Fibroblast of lung (primary cell): ENCODE results near the gene SYMPK. TPM values are rescaled to one million over a fixed set of nuclear protein-coding genes. Genes with fewer than 3 reads are reported as not detected.

Experiments used
- DNase-seq, 2 donors: peaks; one replicate each; pipeline versions ENCODE4 v3.0.0 to v3.0.0-alpha.2; 2010; ENCODE audit warnings: low read depth in 2 of 2
- H2AFZ ChIP-seq: 2 replicates; pipeline ENCODE4 v1.5.1; 2012; ENCODE audit warnings: low read length, control low read depth, inconsistent platforms
- H3K27ac ChIP-seq: 2 replicates; pipeline ENCODE4 v1.5.1; 2011; ENCODE audit warnings: low read length, control low read depth; ENCODE audit not compliant: insufficient read depth
- H3K27me3 ChIP-seq: 2 replicates; pipeline ENCODE4 v1.5.1; 2011; ENCODE audit warnings: mild to moderate bottlenecking, low read length; ENCODE audit not compliant: control insufficient read depth, insufficient read depth
- H3K36me3 ChIP-seq: 2 replicates; pipeline ENCODE4 v1.5.1; 2011; ENCODE audit warnings: low read length; ENCODE audit not compliant: control insufficient read depth, insufficient read depth
- H3K4me1 ChIP-seq: 2 replicates; pipeline ENCODE4 v1.5.1; 2011; ENCODE audit warnings: low read length; ENCODE audit not compliant: control insufficient read depth, insufficient read depth; ENCODE audit errors: extremely low read depth
- H3K4me2 ChIP-seq: 2 replicates; pipeline ENCODE4 v1.5.1; 2011; ENCODE audit warnings: low read length, control low read depth; ENCODE audit not compliant: insufficient read depth; ENCODE audit errors: extremely low read depth
- H3K4me3 ChIP-seq, 4 experiments: fragments of 200-600 bp in 1 of 4; sonication (generic) in 1 of 4; replicated peaks in 1 of 4; 2 replicates each; pipeline ENCODE4 v1.5.1; 2011 to 2016; ENCODE audit warnings: low read length in 4 of 4, low read depth in 3 of 4, mild to moderate bottlenecking in 3 of 4, control low read depth in 2 of 4, inconsistent platforms in 1 of 4, mixed read lengths in 1 of 4; ENCODE audit not compliant: insufficient read depth in 1 of 4; ENCODE audit errors: control extremely low read depth in 1 of 4
- H3K79me2 ChIP-seq: 2 replicates; pipeline ENCODE4 v1.5.1; 2012; ENCODE audit warnings: mild to moderate bottlenecking, low read length, inconsistent platforms; ENCODE audit not compliant: control insufficient read depth, insufficient read depth
- H3K9ac ChIP-seq: 2 replicates; pipeline ENCODE4 v1.5.1; 2011; ENCODE audit warnings: mild to moderate bottlenecking, low read length, control low read depth; ENCODE audit not compliant: insufficient read depth
- H3K9me3 ChIP-seq: 2 replicates; pipeline ENCODE4 v1.5.1; 2012; ENCODE audit warnings: low read depth, low read length; ENCODE audit not compliant: control insufficient read depth, insufficient read depth
- H4K20me1 ChIP-seq: 2 replicates; pipeline ENCODE4 v1.5.1; 2011; ENCODE audit warnings: low read length; ENCODE audit not compliant: control insufficient read depth, insufficient read depth; ENCODE audit errors: extremely low read depth
- EZH2 ChIP-seq: IDR thresholded peaks from 2 replicates; pipeline ENCODE4 v1.5.1; 2012; ENCODE audit warnings: low read length, control low read depth, mild to moderate bottlenecking; ENCODE audit errors: missing control alignments
- polyA plus RNA-seq, 2 donors: library from polyadenylated mRNA; depleted of rRNA in 1 of 2; stranded (reverse) in 1 of 2; unstranded in 1 of 2; fragments of >200 nt; gene quantifications; 2 replicates each; pipeline ENCODE4 v1.2.1, GENCODE V29; 2011 to 2012; ENCODE audit warnings: missing spikeins in 1 of 2
- total RNA-seq: library from RNA; depleted of rRNA; stranded (reverse); fragments of >200 nt; gene quantifications from 2 replicates; pipeline ENCODE4 v1.2.1, GENCODE V29; 2014
- TF ChIP-seq, protein P1 (sequence below), 2 donors: IDR thresholded peaks in 1 of 2; conservative IDR thresholded peaks in 1 of 2; 1 replicate in 1 of 2; 2 replicates in 1 of 2; pipeline ENCODE4 v1.5.1; 2011 to 2012; ENCODE audit warnings: low read length in 2 of 2, control low read depth in 1 of 2, inconsistent platforms in 1 of 2, low read depth in 1 of 2, mild to moderate bottlenecking in 1 of 2

SYMPK gene
- total and polyA plus RNA-seq, 2 donors (not counting 1 experiment from before 2014, with no cell fraction given) = 32.2 to 48.2 TPM

DNA sequence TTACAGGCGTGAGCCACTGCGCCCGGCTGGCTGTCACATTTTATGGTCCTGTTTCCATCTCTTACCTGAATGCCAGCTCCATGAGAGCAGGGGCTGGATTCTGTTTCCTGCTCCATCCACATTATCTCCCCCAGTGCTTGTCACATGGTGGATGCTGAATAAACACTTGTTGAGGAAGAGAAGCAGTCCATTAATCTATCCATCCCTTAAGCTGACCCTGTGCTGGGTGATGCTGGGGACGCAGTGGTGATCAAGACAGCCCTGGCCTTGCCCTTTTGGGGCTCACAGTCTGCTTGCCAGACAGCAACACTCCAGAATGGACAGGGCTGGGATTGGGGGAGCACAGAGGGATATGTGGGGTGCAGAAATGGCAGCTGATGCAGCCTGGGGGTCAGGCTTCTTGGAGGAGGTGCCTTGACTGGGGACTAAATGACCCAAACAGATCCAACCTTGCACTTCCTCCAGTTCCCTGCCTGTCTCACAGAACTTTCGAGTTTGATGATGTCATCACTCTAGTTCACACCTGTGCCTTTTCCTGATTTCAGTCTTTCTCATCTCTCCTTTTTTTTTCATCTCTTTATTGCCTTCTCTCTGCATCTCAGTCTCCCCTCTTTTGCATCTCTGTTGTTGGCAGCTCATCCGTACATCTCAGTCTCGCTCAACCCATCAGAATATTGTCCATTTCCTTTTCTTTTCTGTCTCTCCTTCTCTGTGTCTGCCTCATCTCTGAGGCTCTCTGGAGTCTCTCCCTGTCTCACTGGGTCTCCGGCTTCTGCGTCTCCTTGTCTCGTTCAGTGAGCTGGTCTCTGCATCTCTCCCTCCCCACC, 18.3 kb upstream of the SYMPK start:
- Histone ChIP-seq H3K27me3 (peaks cover 3% of the 10 kb centered on the region), H3K79me2 (peaks cover 10% of the 10 kb centered on the region), H3K4me2 (no peak overlapping the region), H3K27ac (no peak overlapping the region), H3K4me3 (no peak overlapping the region), H4K20me1 (no peaks in the 10 kb centered on the region), H3K9me3 (no peaks in the 10 kb centered on the region), H2AFZ (no peak overlapping the region), H3K36me3 (peaks cover 8% of the 10 kb centered on the region), H3K9ac (no peak overlapping the region), H3K4me1 (peaks cover 4% of the 10 kb centered on the region)
- DNase-seq = no peak
- TF ChIP-seq EZH2 = no peak
- TF ChIP-seq, protein P1, sequence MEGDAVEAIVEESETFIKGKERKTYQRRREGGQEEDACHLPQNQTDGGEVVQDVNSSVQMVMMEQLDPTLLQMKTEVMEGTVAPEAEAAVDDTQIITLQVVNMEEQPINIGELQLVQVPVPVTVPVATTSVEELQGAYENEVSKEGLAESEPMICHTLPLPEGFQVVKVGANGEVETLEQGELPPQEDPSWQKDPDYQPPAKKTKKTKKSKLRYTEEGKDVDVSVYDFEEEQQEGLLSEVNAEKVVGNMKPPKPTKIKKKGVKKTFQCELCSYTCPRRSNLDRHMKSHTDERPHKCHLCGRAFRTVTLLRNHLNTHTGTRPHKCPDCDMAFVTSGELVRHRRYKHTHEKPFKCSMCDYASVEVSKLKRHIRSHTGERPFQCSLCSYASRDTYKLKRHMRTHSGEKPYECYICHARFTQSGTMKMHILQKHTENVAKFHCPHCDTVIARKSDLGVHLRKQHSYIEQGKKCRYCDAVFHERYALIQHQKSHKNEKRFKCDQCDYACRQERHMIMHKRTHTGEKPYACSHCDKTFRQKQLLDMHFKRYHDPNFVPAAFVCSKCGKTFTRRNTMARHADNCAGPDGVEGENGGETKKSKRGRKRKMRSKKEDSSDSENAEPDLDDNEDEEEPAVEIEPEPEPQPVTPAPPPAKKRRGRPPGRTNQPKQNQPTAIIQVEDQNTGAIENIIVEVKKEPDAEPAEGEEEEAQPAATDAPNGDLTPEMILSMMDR (conservative IDR thresholded peaks at IDR 0.05 in 1 of 2, IDR thresholded peaks at IDR 0.05 in 1 of 2; ENCODE audit: low read depth in 1 of 2, low read length in 2 of 2) = no peak

DNA sequence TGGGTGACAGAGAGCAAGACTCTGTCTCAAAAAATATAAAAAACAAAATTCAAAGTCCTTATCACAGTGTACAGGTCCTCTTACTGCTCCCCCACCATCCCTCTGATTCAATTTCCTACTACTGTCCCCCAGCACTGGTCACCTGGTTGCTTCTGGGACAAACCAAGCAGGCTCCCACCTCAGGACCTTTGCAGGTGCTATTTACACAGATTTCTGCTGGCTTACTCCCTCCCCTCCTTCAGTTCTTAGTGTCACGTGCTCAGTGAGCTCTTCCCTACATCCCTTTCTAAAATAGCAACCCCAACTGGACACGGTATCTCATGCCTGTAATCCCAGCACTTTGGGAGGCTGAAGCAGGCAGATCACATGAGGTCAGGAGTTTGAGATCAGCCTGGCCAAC, 17.0 kb upstream of the SYMPK start:
- Histone ChIP-seq H3K9ac (no peak overlapping the region), H3K27me3 (peaks cover 14% of the 10 kb centered on the region), H3K36me3 (peaks cover 8% of the 10 kb centered on the region), H3K27ac (no peak overlapping the region), H3K4me1 (peaks cover 4% of the 10 kb centered on the region), H2AFZ (no peak overlapping the region), H3K4me3 (no peak overlapping the region), H3K9me3 (no peaks in the 10 kb centered on the region), H3K4me2 (no peak overlapping the region), H4K20me1 (no peaks in the 10 kb centered on the region), H3K79me2 (peaks cover 6% of the 10 kb centered on the region)
- no peak for DNase-seq
- TF ChIP-seq, protein P1 (conservative IDR thresholded peaks at IDR 0.05 in 1 of 2, IDR thresholded peaks at IDR 0.05 in 1 of 2; ENCODE audit: low read depth in 1 of 2, low read length in 2 of 2) = no peak
- TF ChIP-seq EZH2 = no peak

DNA sequence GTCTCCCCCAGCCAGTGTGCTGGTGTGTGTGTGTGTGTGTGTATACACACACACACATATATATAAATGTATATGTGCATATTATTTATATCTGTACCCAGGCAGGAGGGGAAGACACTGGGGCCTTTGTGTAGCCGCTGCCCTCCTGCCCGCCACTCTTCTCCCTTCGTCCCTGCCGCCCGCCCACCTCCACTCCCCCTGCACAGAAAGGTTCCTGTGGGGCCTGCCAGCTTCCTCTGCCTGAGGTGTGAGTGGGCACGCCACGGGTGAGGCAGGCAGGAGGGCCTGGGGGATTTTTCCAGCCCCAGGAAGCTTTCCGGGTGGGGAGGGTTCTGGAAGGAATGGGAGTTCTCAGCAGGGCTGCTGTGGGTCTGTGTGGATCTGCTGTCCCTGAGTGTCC, 16.1 kb upstream of the SYMPK start:
- no peak overlapping the region for H3K27ac ChIP-seq
- H3K36me3 ChIP-seq = peaks cover 2% of the 10 kb centered on the region
- H3K4me3 ChIP-seq = no peak overlapping the region
- no peak overlapping the region for H3K4me2 ChIP-seq
- TF ChIP-seq, protein P1 (conservative IDR thresholded peaks at IDR 0.05 in 1 of 2, IDR thresholded peaks at IDR 0.05 in 1 of 2; ENCODE audit: low read depth in 1 of 2, low read length in 2 of 2) = no peak
- no peak for TF ChIP-seq EZH2
- H3K27me3 ChIP-seq = peaks cover 14% of the 10 kb centered on the region
- H3K9ac ChIP-seq = no peak overlapping the region
- H2AFZ ChIP-seq = no peak overlapping the region
- peaks cover 3% of the 10 kb centered on the region for H3K4me1 ChIP-seq
- H3K79me2 ChIP-seq = peaks cover under 1% of the 10 kb centered on the region
- no peak for DNase-seq
- H4K20me1 ChIP-seq = no peaks in the 10 kb centered on the region
- no peaks in the 10 kb centered on the region for H3K9me3 ChIP-seq
